HCT116 (cell line): ENCODE results near the gene PDE4DIP.
"Not testable (repeated sequence)": the region's sequence is repeated elsewhere in the genome, so short reads cannot be mapped to it uniquely, and the experiment has no call there.

Source experiments
- EZH2 ChIP-seq: fragments of 200-600 bp; sonication (generic); IDR thresholded peaks from 2 replicates; pipeline ENCODE4 v1.6.1; 2017; ENCODE audit warnings: antibody characterized with exemption, mixed run types
- EZH2phosphoT487 ChIP-seq: fragments of 200-600 bp; IDR thresholded peaks from 2 replicates; pipeline ENCODE4 v1.6.1; 2018; ENCODE audit warnings: antibody characterized with exemption, borderline replicate concordance
- FOSL1 ChIP-seq: IDR thresholded peaks from 2 replicates; pipeline ENCODE4 v1.6.1; 2012; ENCODE audit warnings: low read depth
- JUND ChIP-seq: IDR thresholded peaks from 2 replicates; pipeline ENCODE4 v1.6.1; 2012
- POLR2AphosphoS5 ChIP-seq: IDR thresholded peaks from 2 replicates; pipeline ENCODE4 v1.6.1; 2011; ENCODE audit warnings: mild to moderate bottlenecking, low read depth, low read length, moderate library complexity
- RAD21 ChIP-seq: IDR thresholded peaks from 2 replicates; pipeline ENCODE4 v1.6.1; 2012; ENCODE audit warnings: low read depth, mild to moderate bottlenecking
- SP1 ChIP-seq: IDR thresholded peaks from 2 replicates; pipeline ENCODE4 v1.6.1; 2012; ENCODE audit warnings: low read depth
- YY1 ChIP-seq: IDR thresholded peaks from 2 replicates; pipeline ENCODE4 v1.6.1; 2011; ENCODE audit warnings: low read length, low read depth, moderate library complexity, mild to moderate bottlenecking; ENCODE audit not compliant: insufficient replicate concordance; ENCODE audit errors: extremely low read depth
- ZNF274 ChIP-seq: fragments of 200-500 bp; sonication (Bioruptor generic); IDR thresholded peaks from 2 replicates; pipeline ENCODE4 v1.6.1; 2014; ENCODE audit warnings: mild to moderate bottlenecking, low read depth, low read length, inconsistent platforms
- TF ChIP-seq, protein P1 (sequence below), 3 experiments: fragments of 200-600 bp in 1 of 3; sonication (generic) in 1 of 3; IDR thresholded peaks in 2 of 3; conservative IDR thresholded peaks in 1 of 3; 2 replicates each; pipeline ENCODE4 v1.5.1; 2012 to 2017; ENCODE audit warnings: low read depth in 2 of 3, low read length in 2 of 3, antibody characterized with exemption in 1 of 3, borderline replicate concordance in 1 of 3, control low read depth in 1 of 3, mild to moderate bottlenecking in 1 of 3, mixed read lengths in 1 of 3, mixed run types in 1 of 3, moderate library complexity in 1 of 3; ENCODE audit not compliant: insufficient read depth in 1 of 3
- TF ChIP-seq, protein P2 (sequence below): IDR thresholded peaks from 2 replicates; pipeline ENCODE4 v1.6.1; 2012
- TF ChIP-seq, protein P3 (sequence below): IDR thresholded peaks from 2 replicates; pipeline ENCODE4 v1.6.1; 2012; ENCODE audit warnings: low read depth

DNA sequence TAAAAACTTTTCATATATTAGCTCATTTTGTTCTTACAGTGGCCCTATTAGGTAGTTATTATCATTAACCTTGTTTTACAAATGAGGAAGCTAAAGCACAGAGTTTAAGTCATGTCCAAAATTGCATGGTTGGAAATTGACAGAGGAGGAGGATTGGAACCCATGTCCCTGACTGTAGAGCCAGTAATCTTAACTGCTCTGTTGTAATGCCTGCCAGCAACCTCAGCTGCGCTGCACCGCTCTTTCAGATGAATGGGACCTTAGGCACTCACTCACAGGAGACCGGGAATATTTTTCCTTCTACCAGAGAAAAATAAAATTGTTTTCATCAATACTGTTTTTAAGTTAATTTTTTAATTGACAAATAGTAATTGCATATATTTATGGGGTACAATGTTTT is 14.9 kb upstream of the PDE4DIP start:
- TF ChIP-seq, protein P1, sequence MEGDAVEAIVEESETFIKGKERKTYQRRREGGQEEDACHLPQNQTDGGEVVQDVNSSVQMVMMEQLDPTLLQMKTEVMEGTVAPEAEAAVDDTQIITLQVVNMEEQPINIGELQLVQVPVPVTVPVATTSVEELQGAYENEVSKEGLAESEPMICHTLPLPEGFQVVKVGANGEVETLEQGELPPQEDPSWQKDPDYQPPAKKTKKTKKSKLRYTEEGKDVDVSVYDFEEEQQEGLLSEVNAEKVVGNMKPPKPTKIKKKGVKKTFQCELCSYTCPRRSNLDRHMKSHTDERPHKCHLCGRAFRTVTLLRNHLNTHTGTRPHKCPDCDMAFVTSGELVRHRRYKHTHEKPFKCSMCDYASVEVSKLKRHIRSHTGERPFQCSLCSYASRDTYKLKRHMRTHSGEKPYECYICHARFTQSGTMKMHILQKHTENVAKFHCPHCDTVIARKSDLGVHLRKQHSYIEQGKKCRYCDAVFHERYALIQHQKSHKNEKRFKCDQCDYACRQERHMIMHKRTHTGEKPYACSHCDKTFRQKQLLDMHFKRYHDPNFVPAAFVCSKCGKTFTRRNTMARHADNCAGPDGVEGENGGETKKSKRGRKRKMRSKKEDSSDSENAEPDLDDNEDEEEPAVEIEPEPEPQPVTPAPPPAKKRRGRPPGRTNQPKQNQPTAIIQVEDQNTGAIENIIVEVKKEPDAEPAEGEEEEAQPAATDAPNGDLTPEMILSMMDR (IDR thresholded peaks at IDR 0.05 in 2 of 3, conservative IDR thresholded peaks at IDR 0.05 in 1 of 3; ENCODE audit: borderline replicate concordance in 1 of 3, insufficient read depth in 1 of 3, low read depth in 2 of 3, low read length in 2 of 3): not testable (repeated sequence)
- TF ChIP-seq YY1, FOSL1, POLR2AphosphoS5, EZH2, EZH2phosphoT487, SP1, RAD21, ZNF274, JUND: not testable (repeated sequence)
- TF ChIP-seq, protein P2, sequence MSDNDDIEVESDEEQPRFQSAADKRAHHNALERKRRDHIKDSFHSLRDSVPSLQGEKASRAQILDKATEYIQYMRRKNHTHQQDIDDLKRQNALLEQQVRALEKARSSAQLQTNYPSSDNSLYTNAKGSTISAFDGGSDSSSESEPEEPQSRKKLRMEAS: not testable (repeated sequence)
- TF ChIP-seq, protein P3, sequence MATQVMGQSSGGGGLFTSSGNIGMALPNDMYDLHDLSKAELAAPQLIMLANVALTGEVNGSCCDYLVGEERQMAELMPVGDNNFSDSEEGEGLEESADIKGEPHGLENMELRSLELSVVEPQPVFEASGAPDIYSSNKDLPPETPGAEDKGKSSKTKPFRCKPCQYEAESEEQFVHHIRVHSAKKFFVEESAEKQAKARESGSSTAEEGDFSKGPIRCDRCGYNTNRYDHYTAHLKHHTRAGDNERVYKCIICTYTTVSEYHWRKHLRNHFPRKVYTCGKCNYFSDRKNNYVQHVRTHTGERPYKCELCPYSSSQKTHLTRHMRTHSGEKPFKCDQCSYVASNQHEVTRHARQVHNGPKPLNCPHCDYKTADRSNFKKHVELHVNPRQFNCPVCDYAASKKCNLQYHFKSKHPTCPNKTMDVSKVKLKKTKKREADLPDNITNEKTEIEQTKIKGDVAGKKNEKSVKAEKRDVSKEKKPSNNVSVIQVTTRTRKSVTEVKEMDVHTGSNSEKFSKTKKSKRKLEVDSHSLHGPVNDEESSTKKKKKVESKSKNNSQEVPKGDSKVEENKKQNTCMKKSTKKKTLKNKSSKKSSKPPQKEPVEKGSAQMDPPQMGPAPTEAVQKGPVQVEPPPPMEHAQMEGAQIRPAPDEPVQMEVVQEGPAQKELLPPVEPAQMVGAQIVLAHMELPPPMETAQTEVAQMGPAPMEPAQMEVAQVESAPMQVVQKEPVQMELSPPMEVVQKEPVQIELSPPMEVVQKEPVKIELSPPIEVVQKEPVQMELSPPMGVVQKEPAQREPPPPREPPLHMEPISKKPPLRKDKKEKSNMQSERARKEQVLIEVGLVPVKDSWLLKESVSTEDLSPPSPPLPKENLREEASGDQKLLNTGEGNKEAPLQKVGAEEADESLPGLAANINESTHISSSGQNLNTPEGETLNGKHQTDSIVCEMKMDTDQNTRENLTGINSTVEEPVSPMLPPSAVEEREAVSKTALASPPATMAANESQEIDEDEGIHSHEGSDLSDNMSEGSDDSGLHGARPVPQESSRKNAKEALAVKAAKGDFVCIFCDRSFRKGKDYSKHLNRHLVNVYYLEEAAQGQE: not testable (repeated sequence)
